PC-3 (cell line): ENCODE measurements around the gene RHBDD3. TPM values are rescaled to one million over a fixed set of nuclear protein-coding genes. Genes with fewer than 3 reads are reported as not detected.
A peak's percentile ranks its signal among the peaks of the same experiment; 100 is the strongest.

Experiments used
- ATAC-seq: fragments of 200-7000 bp; cut with Tn5 transposase; 2 replicates; pipeline ENCODE4 v1.9.1; 2020; ENCODE audit warnings: mild to moderate bottlenecking, moderate library complexity
- BruUV-seq: library from RNA; stranded (reverse); fragments of 400-500 nt; replicated peaks from 2 replicates; lab custom pipeline; 2021; lab: Mats Ljungman, UMichigan
- CTCF ChIA-PET: fragments of 300-600 bp; sonication (Branson Sonifier 250); formaldehyde crosslinking; loops from one replicate; lab custom pipeline; 2022; ENCODE audit warnings: antibody characterized with exemption; lab: Charles Lee
- POLR2A ChIA-PET: fragments of 300-600 bp; sonication (Branson Sonifier 250); formaldehyde crosslinking; loops from one replicate; lab custom pipeline; 2022; ENCODE audit warnings: antibody characterized with exemption; ENCODE audit not compliant: unreplicated experiment; lab: Charles Lee
- DNase-seq: peaks from one replicate; pipeline ENCODE4 v3.0.0-alpha.2; 2015
- H2AFZ ChIP-seq: fragments of 300-600 bp; sonication (generic); 2 replicates; pipeline ENCODE4 v1.6.0; 2016; ENCODE audit warnings: antibody characterized with exemption, low read length
- H3F3A ChIP-seq: fragments of 300-600 bp; sonication (generic); one replicate; pipeline ENCODE4 v1.6.0; 2017; ENCODE audit warnings: antibody characterized with exemption, low read length, control low read depth, mild to moderate bottlenecking; ENCODE audit not compliant: unreplicated experiment
- H3K27ac ChIP-seq: fragments of 300-600 bp; sonication (generic); 2 replicates; pipeline ENCODE4 v1.5.1; 2016; ENCODE audit warnings: mild to moderate bottlenecking, low read length
- H3K27me3 ChIP-seq: fragments of 300-600 bp; sonication (generic); 2 replicates; pipeline ENCODE4 v1.6.1; 2016; ENCODE audit warnings: low read length, mixed read lengths
- H3K36me3 ChIP-seq: fragments of 300-600 bp; sonication (generic); 2 replicates; pipeline ENCODE4 v1.6.1; 2016; ENCODE audit warnings: low read depth, mixed run types, low read length, mixed read lengths
- H3K4me1 ChIP-seq: fragments of 300-600 bp; sonication (generic); 2 replicates; pipeline ENCODE4 v1.5.1; 2016; ENCODE audit warnings: low read length; ENCODE audit not compliant: insufficient read depth
- H3K4me2 ChIP-seq: fragments of 300-600 bp; sonication (generic); 2 replicates; pipeline ENCODE4 v1.6.0; 2016; ENCODE audit warnings: low read length
- H3K4me3 ChIP-seq: fragments of 300-600 bp; sonication (generic); 2 replicates; pipeline ENCODE4 v1.5.1; 2016; ENCODE audit warnings: mild to moderate bottlenecking, low read length, mixed read lengths
- H3K79me2 ChIP-seq: fragments of 300-600 bp; sonication (generic); 2 replicates; pipeline ENCODE4 v1.6.1; 2017; ENCODE audit warnings: low read length, mixed read lengths
- H3K9ac ChIP-seq: fragments of 300-600 bp; sonication (generic); 2 replicates; pipeline ENCODE4 v1.6.0; 2016; ENCODE audit warnings: mild to moderate bottlenecking, low read length
- H3K9me2 ChIP-seq: fragments of 300-600 bp; sonication (generic); replicated peaks from 2 replicates; pipeline ENCODE4 v1.6.1; 2016; ENCODE audit warnings: mixed run types, low read length, mixed read lengths
- H3K9me3 ChIP-seq: fragments of 300-600 bp; sonication (generic); 2 replicates; pipeline ENCODE4 v1.6.1; 2016; ENCODE audit warnings: low read length, mixed read lengths
- H4K20me1 ChIP-seq: fragments of 300-600 bp; sonication (generic); 2 replicates; pipeline ENCODE4 v1.6.1; 2016; ENCODE audit warnings: low read length, mixed read lengths
- CTCF ChIP-seq: fragments of 300-600 bp; sonication (generic); conservative IDR thresholded peaks from 2 replicates; pipeline ENCODE4 v1.5.1; 2017; ENCODE audit warnings: antibody characterized with exemption, low read depth, mild to moderate bottlenecking, low read length
- EZH2 ChIP-seq: fragments of 300-600 bp; sonication (generic); IDR thresholded peaks from one replicate; pipeline ENCODE4 v1.6.1; 2017; ENCODE audit warnings: antibody characterized with exemption, mild to moderate bottlenecking, low read length; ENCODE audit not compliant: unreplicated experiment
- EZH2phosphoT487 ChIP-seq: fragments of 300-600 bp; sonication (generic); IDR thresholded peaks from 2 replicates; pipeline ENCODE4 v1.6.1; 2018; ENCODE audit warnings: mild to moderate bottlenecking, antibody characterized with exemption, low read length, borderline replicate concordance
- intact Hi-C: fragments of 100-400 bp; cut with micrococcal nuclease; formaldehyde crosslinking; loops from 2 replicates; pipeline ENCODE4 v1.9.0; 2023
- total RNA-seq: library from RNA; depleted of rRNA; stranded (reverse); fragments of >200 nt; gene quantifications from 2 replicates; pipeline ENCODE4 v1.2.3, GENCODE V29; 2014

Gene RHBDD3
- total RNA-seq, 1 experiment from 2014 or later = 23.7 TPM

DNA sequence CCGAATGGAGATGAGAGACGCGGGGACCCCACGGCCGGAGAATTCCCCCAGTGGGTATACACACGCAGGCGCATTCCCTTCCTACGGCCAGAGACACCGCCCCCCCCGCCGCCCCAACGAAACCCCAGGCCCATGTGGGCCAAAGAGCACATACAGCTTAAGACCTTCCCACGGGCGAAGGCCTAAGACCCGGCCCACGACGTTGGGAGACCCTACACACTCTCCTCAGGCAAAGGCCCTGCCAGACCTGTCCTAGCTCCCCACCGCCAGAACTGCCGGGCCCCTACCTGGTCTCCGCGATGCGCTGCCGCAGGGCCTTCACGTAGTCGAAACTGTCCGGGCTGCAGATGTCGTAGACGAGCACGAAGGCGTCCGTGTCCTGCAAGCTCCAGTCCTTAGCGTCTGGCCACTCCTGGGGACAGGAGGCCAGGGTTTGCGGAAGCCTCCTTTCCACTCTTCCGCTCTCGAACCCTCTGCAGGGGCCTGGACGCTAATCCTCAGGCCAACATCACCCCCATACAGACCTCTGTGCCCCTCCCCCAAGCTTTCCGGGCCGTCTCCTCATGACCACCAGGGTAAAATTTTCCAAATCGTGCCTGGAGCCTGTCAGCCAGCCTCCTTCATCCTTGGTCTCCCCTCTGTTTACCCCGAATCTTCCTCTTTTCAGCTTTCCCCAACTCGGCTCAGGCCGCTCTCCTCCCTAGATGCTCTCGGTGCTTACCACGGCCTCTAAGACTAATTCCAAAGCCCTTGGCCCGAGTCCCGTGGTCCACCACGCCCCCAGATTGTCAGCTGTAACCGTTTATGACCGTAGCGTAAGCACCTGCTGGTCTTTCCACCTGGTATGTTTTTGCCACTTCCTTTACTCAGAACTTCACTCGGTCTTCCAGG, 46.0 kb upstream of the RHBDD3 start:
- no peak for DNase-seq
- no peaks in the 10 kb centered on the region for H3F3A ChIP-seq
- ATAC-seq = no peak
- ChIA-PET POLR2A (no interaction called here), CTCF (no interaction called here)
- intact Hi-C loops = no loop called here
- H3K4me1 ChIP-seq = peaks cover 29% of the 10 kb centered on the region
- no peaks in the 10 kb centered on the region for H4K20me1 ChIP-seq
- no TSS peak for BruUV-seq
- peak overlapping the region; percentile 74; the same call in 1 of the 2 replicates for H3K4me2 ChIP-seq
- H3K9ac ChIP-seq = no peak overlapping the region
- H3K27me3 ChIP-seq = peaks cover 5% of the 10 kb centered on the region; the same call in 1 of the 2 replicates
- no peak overlapping the region for H2AFZ ChIP-seq
- H3K36me3 ChIP-seq = no peaks in the 10 kb centered on the region
- H3K79me2 ChIP-seq = peaks cover 15% of the 10 kb centered on the region
- TF ChIP-seq EZH2phosphoT487 (no peak), CTCF (no peak), EZH2 (no peak)
- no peaks in the 10 kb centered on the region for H3K9me2 ChIP-seq
- no peak overlapping the region for H3K27ac ChIP-seq
- H3K4me3 ChIP-seq = no peak overlapping the region
- H3K9me3 ChIP-seq = no peaks in the 10 kb centered on the region

GRCh38 chr22:29313126-29313575, 45.4 kb upstream of the RHBDD3 start:
- no peak overlapping the region for H3K27ac ChIP-seq
- no peak overlapping the region for H3K9ac ChIP-seq
- no peaks in the 10 kb centered on the region for H3F3A ChIP-seq
- H3K4me1 ChIP-seq = peaks cover 35% of the 10 kb centered on the region
- H3K27me3 ChIP-seq = peaks cover 5% of the 10 kb centered on the region; the same call in 1 of the 2 replicates
- H3K79me2 ChIP-seq = peaks cover 22% of the 10 kb centered on the region
- no peaks in the 10 kb centered on the region for H3K36me3 ChIP-seq
- ChIA-PET POLR2A (no interaction called here), CTCF (interaction anchor here (0.7 kb wide), 1 partner anchor 9 kb away, joined by 3 read pairs; no protein-coding TSS in a partner anchor)
- no peak for DNase-seq
- ATAC-seq = no peak
- intact Hi-C loops = no loop called here
- H2AFZ ChIP-seq = no peak overlapping the region
- BruUV-seq = no TSS peak
- no peak overlapping the region for H3K4me2 ChIP-seq
- TF ChIP-seq EZH2phosphoT487 (no peak), EZH2 (no peak), CTCF (peak; percentile 51)
- no peaks in the 10 kb centered on the region for H3K9me2 ChIP-seq
- H4K20me1 ChIP-seq = no peaks in the 10 kb centered on the region
- no peak overlapping the region for H3K4me3 ChIP-seq
- H3K9me3 ChIP-seq = no peaks in the 10 kb centered on the region
